ENCODE measurements around the gene MICALL1. TPM values are rescaled to one million over a fixed set of nuclear protein-coding genes. Genes with fewer than 3 reads are reported as not detected.

MICALL1 gene
- total and polyA plus RNA-seq, 7 donors = 8.4 to 109 (median 23.9) TPM

DNA sequence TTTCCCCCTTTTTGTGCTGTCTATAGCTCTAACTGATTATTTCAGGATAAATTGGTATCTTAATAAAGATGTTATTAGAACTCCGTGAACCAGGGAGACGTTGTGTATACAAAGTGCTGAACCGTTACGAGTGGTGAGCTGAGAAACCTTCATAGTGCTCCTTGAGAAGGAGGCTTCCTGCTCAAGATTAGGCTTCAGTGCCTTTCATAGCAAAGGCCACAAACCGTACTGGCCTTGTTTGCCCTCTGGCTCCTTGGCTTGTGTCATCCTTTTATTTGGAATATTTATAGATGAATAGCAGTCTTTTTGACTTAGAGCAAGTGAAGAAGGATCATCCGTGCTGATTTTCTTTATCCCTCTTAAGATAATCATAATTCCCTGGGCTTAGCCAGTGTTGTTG, 40.6 kb upstream of the MICALL1 start:
- H3K36me3 ChIP-seq = peaks cover 39 to 90% (median 50%) of the 10 kb centered on the region in 4 donors
- H3K27ac ChIP-seq = no peak overlapping the region
- TF ChIP-seq, protein P1, sequence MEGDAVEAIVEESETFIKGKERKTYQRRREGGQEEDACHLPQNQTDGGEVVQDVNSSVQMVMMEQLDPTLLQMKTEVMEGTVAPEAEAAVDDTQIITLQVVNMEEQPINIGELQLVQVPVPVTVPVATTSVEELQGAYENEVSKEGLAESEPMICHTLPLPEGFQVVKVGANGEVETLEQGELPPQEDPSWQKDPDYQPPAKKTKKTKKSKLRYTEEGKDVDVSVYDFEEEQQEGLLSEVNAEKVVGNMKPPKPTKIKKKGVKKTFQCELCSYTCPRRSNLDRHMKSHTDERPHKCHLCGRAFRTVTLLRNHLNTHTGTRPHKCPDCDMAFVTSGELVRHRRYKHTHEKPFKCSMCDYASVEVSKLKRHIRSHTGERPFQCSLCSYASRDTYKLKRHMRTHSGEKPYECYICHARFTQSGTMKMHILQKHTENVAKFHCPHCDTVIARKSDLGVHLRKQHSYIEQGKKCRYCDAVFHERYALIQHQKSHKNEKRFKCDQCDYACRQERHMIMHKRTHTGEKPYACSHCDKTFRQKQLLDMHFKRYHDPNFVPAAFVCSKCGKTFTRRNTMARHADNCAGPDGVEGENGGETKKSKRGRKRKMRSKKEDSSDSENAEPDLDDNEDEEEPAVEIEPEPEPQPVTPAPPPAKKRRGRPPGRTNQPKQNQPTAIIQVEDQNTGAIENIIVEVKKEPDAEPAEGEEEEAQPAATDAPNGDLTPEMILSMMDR (IDR thresholded peaks at IDR 0.05) = no peak
- no peak for TF ChIP-seq EP300 (IDR thresholded peaks at IDR 0.05)
- TF ChIP-seq POLR2A (IDR thresholded peaks at IDR 0.05) = no peak
- TF ChIP-seq POLR2AphosphoS5 (IDR thresholded peaks at IDR 0.05) = no peak
- H3K27me3 ChIP-seq = no peaks in the 10 kb centered on the region
- H3K4me1 ChIP-seq = peaks cover 0 to 23% (median 10%) of the 10 kb centered on the region in 4 donors
- intact Hi-C loops (cut with DNase I) = no loop called here
- H3K9me3 ChIP-seq = no peaks in the 10 kb centered on the region
- no peak overlapping the region for H3K4me3 ChIP-seq
- WGBS, 2 donors = 87 to 92% methylated on average over 6 of the region's 6 CpGs
- no peak for DNase-seq

GRCh38 chr22:37870273-37870672, 35.8 kb upstream of the MICALL1 start:
- Histone ChIP-seq H3K4me3 (no peak overlapping the region), H3K4me1 (no peaks in the 10 kb centered on the region), H3K36me3 (peaks cover 37 to 90% (median 62%) of the 10 kb centered on the region in 4 donors), H3K27me3 (no peaks in the 10 kb centered on the region), H3K9me3 (no peaks in the 10 kb centered on the region), H3K27ac (no peak overlapping the region)
- intact Hi-C loops (cut with DNase I) = no loop called here
- no peak for DNase-seq
- no peak for TF ChIP-seq POLR2A (IDR thresholded peaks at IDR 0.05)
- no peak for TF ChIP-seq EP300 (IDR thresholded peaks at IDR 0.05)
- TF ChIP-seq, protein P1 (IDR thresholded peaks at IDR 0.05) = no peak
- TF ChIP-seq POLR2AphosphoS5 (IDR thresholded peaks at IDR 0.05) = no peak
- WGBS, 2 donors = 77 to 80% methylated on average over 7 of the region's 7 CpGs

- peaks cover 17 to 72% (median 33%) of the 10 kb centered on the region in 4 donors for H3K36me3 ChIP-seq
- DNase-seq = no peak
- intact Hi-C loops (cut with DNase I) = no loop called here
- WGBS, 2 donors = 61 to 76% methylated on average over 6 of the region's 6 CpGs
- no peaks in the 10 kb centered on the region for H3K9me3 ChIP-seq
- H3K4me1 ChIP-seq = peaks cover 0 to 40% (median 35%) of the 10 kb centered on the region in 4 donors
- no peaks in the 10 kb centered on the region for H3K27me3 ChIP-seq
- TF ChIP-seq, protein P1 (IDR thresholded peaks at IDR 0.05) = no peak
- TF ChIP-seq POLR2AphosphoS5 (IDR thresholded peaks at IDR 0.05) (no peak), EP300 (IDR thresholded peaks at IDR 0.05) (no peak), POLR2A (IDR thresholded peaks at IDR 0.05) (no peak)
- H3K4me3 ChIP-seq = no peak overlapping the region
- peak overlapping the region in 3 of 4 donors; percentile 37 to 76 (median 70) for H3K27ac ChIP-seq
Measured at GRCh38 chr22:37880668-37881440, 25.2 kb upstream of the MICALL1 start.

- peak overlapping the region; percentile 62 to 89 (median 83) for H3K27ac ChIP-seq
- no peaks in the 10 kb centered on the region for H3K27me3 ChIP-seq
- peak; percentile 76 for DNase-seq
- no peaks in the 10 kb centered on the region for H3K9me3 ChIP-seq
- no peak overlapping the region for H3K4me3 ChIP-seq
- TF ChIP-seq POLR2A (IDR thresholded peaks at IDR 0.05) (no peak), POLR2AphosphoS5 (IDR thresholded peaks at IDR 0.05) (peak in 3 of 4 donors; percentile 50 to 54 (median 53)), EP300 (IDR thresholded peaks at IDR 0.05) (no peak)
- TF ChIP-seq, protein P1 (IDR thresholded peaks at IDR 0.05) = no peak
- intact Hi-C loops (cut with DNase I) = no loop called here
- WGBS, 2 donors = 80 to 87% methylated on average over 6 of the region's 6 CpGs
- peaks cover 0 to 47% (median 10%) of the 10 kb centered on the region in 4 donors for H3K36me3 ChIP-seq
- peaks cover 0 to 70% (median 61%) of the 10 kb centered on the region in 4 donors for H3K4me1 ChIP-seq
Measured at GRCh38 chr22:37884420-37884819, 21.7 kb upstream of the MICALL1 start.

All from sigmoid colon (tissue), 7 donors.